Natural killer cell treated with Interleukin-12 subunit alpha and Interleukin-12 subunit beta and Interleukin-15 and Interleukin-18, amount 100 ng/mL, for 72 hours (primary cell): ENCODE results near the gene EMP2. TPM values are rescaled to one million over a fixed set of nuclear protein-coding genes. Genes with fewer than 3 reads are reported as not detected.
"Not testable (repeated sequence)": the region's sequence is repeated elsewhere in the genome, so short reads cannot be mapped to it uniquely, and the experiment has no call there.

Source experiments
- ATAC-seq, 2 donors: fragments of 150-1000 bp; cut with Tn5 transposase in 1 of 2; sonication (Bioruptor Pico), chemical (Tn5 transposase) in 1 of 2; 2 replicates each; pipeline ENCODE4 v1.10.0; 2021
- DNase-seq: peaks from one replicate; pipeline ENCODE4 v3.0.0; 2022; ENCODE audit warnings: low spot score
- H3K27ac Mint-ChIP-seq, 2 donors: 1 replicate in 1 of 2; 2 replicates in 1 of 2; pipeline ENCODE4 v1.8.0; 2022; ENCODE audit warnings: mixed read lengths in 2 of 2, mild to moderate bottlenecking in 1 of 2, moderate library complexity in 1 of 2
- H3K27me3 Mint-ChIP-seq, 2 donors: 1 replicate in 1 of 2; 2 replicates in 1 of 2; pipeline ENCODE4 v1.8.0; 2022; ENCODE audit warnings: mixed read lengths in 2 of 2
- H3K36me3 Mint-ChIP-seq: one replicate; pipeline ENCODE4 v1.8.0; 2022; ENCODE audit warnings: mixed read lengths
- H3K4me1 Mint-ChIP-seq, 2 donors: 1 replicate in 1 of 2; 2 replicates in 1 of 2; pipeline ENCODE4 v1.8.0; 2022; ENCODE audit warnings: low read depth in 2 of 2, mixed read lengths in 2 of 2, mild to moderate bottlenecking in 1 of 2
- H3K4me3 Mint-ChIP-seq: one replicate; pipeline ENCODE4 v1.8.0; 2022; ENCODE audit warnings: mixed read lengths
- H3K9me3 Mint-ChIP-seq: 2 replicates; pipeline ENCODE4 v1.8.0; 2022; ENCODE audit warnings: mixed read lengths
- total RNA-seq, 2 donors: library from RNA; stranded (reverse); gene quantifications; one replicate each; pipeline ENCODE4 v1.2.3, GENCODE V29; 2022

Gene EMP2
- total RNA-seq, 2 donors from 2014 or later, result not detected

DNA sequence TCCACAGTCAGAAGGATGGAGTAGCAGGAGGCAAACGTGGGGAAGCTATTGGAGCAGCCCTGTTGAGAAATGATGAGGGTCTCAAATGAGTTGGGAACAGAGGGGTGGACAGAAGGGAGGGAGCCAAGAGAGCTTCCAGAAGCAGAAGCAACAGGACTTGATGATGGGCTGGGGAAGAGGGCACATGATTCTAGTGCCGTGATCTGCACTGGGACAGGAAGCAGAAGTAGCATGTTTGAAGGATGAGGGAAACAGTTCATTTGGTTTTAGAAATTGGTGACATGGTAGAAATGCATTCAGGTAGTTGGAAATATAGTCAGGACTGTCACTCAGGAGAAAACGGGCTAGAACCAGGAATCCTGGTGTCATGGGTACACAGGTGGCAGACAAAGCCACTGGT, 19.4 kb downstream of the EMP2 start:
- H3K9me3 Mint-ChIP-seq, result no peaks in the 10 kb centered on the region
- ATAC-seq (no peak), DNase-seq (no peak)
- no peak overlapping the region for H3K27ac Mint-ChIP-seq
- peaks cover 14 to 21% of the 10 kb centered on the region in 2 donors for H3K27me3 Mint-ChIP-seq
- peaks cover 0 to 2% of the 10 kb centered on the region in 2 donors for H3K4me1 Mint-ChIP-seq
- H3K4me3 Mint-ChIP-seq, result no peak overlapping the region
- H3K36me3 Mint-ChIP-seq, result no peaks in the 10 kb centered on the region

- not testable (repeated sequence) for H3K4me3 Mint-ChIP-seq, H3K27ac Mint-ChIP-seq, H3K9me3 Mint-ChIP-seq, H3K4me1 Mint-ChIP-seq, DNase-seq, H3K36me3 Mint-ChIP-seq, ATAC-seq
- peaks cover 20 to 24% of the 10 kb centered on the region in 2 donors for H3K27me3 Mint-ChIP-seq
Measured at GRCh38 chr16:10559792-10560191, 20.6 kb downstream of the EMP2 start.

DNA sequence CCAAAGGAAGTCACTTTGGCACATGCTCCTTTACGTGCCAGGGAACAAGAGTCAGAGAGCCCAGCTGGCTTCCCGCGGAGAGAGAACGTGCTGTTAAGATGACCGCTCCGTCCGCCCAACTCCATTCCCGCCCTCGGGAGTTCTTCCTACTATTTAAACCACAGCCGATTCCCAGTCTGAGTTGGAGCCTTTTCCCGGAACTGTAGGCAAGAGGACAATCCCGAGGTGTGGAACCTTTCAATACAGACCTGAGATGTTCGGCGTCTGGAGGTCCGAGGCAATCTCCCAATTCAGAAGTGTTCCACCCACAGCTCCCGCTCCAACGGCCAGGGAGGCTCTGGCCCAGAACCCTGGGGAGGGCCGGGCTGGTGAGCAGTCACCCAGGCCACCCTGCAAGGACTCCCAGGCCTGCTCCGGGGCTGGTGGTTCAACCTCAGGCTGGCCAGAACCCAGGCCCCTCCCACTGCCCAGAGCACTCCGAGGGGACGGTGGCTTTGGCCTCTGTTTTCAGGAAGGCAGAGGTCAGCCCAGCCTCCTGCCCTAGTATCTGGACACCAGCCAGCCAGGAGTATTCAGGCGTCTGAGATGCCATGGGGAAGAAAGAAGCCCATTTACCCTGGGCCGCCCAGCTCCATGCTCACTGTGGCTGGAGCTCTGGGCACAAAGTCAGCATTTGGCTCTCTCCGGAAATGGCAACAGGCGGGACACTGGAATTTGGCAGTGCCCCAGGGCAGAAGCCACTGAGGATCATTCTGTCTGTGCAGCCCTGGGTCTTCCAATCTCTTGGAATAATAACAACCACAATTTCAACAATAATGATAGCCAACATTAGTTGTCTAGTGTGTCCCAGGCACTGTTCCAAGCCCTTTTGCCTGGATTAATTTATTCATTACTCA, 21.4 kb downstream of the EMP2 start:
- Mint-ChIP-seq H3K27me3 (peaks cover 20 to 22% of the 10 kb centered on the region in 2 donors), H3K36me3 (no peaks in the 10 kb centered on the region), H3K4me1 (peaks cover 0 to 2% of the 10 kb centered on the region in 2 donors), H3K4me3 (no peak overlapping the region), H3K9me3 (no peaks in the 10 kb centered on the region), H3K27ac (no peak overlapping the region)
- ATAC-seq (no peak), DNase-seq (no peak)

GRCh38 chr16:10558305-10558704, 22.1 kb downstream of the EMP2 start:
- H3K27ac Mint-ChIP-seq, result no peak overlapping the region
- no peak overlapping the region for H3K4me3 Mint-ChIP-seq
- no peaks in the 10 kb centered on the region for H3K36me3 Mint-ChIP-seq
- ATAC-seq (no peak), DNase-seq (no peak)
- peaks cover 17 to 24% of the 10 kb centered on the region in 2 donors for H3K27me3 Mint-ChIP-seq
- no peaks in the 10 kb centered on the region for H3K9me3 Mint-ChIP-seq
- peaks cover 5 to 6% of the 10 kb centered on the region in 2 donors for H3K4me1 Mint-ChIP-seq

- H3K27ac Mint-ChIP-seq, result no peak overlapping the region
Measured at GRCh38 chr16:10557750-10558149, 22.6 kb downstream of the EMP2 start.

GRCh38 chr16:10556236-10556635, 24.2 kb downstream of the EMP2 start:
- no peaks in the 10 kb centered on the region for H3K36me3 Mint-ChIP-seq
- no peak overlapping the region for H3K27ac Mint-ChIP-seq
- peaks cover 12 to 13% of the 10 kb centered on the region in 2 donors for H3K4me1 Mint-ChIP-seq
- DNase-seq, result no peak
- H3K27me3 Mint-ChIP-seq, result peaks cover 15 to 28% of the 10 kb centered on the region in 2 donors
- no peaks in the 10 kb centered on the region for H3K9me3 Mint-ChIP-seq
- no peak for ATAC-seq
- H3K4me3 Mint-ChIP-seq, result no peak overlapping the region

More at GRCh38 chr16:10557750-10558149, 22.6 kb downstream of the EMP2 start:
- H3K9me3 Mint-ChIP-seq, result no peaks in the 10 kb centered on the region
- ATAC-seq, result no peak
- H3K4me1 Mint-ChIP-seq, result peaks cover 10 to 12% of the 10 kb centered on the region in 2 donors
- no peak for DNase-seq
- H3K36me3 Mint-ChIP-seq, result no peaks in the 10 kb centered on the region
- H3K4me3 Mint-ChIP-seq, result no peak overlapping the region
- peaks cover 17 to 29% of the 10 kb centered on the region in 2 donors for H3K27me3 Mint-ChIP-seq

DNA sequence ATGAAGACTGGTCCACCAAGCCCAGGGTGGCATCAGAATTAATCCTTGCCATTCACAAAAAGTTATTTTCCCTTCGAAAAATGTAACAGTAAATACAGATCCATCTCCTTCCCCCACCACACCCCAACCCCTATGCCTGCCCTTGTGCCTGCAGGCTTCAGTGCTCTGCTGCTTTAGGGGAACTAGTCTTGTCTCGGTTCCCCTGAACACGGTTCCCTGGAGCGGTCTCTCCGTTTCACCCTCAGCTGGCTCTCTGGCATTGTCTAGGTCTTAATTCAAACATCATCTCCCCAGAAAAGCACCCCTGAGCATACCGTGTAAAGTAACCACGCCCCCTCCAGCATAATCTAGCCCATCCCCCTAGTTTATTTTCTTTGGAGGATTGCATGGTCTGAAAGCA, 25.8 kb downstream of the EMP2 start:
- ATAC-seq (no peak), DNase-seq (no peak)
- H3K36me3 Mint-ChIP-seq, result no peaks in the 10 kb centered on the region
- peaks cover 13 to 20% of the 10 kb centered on the region in 2 donors for H3K27me3 Mint-ChIP-seq
- no peak overlapping the region for H3K27ac Mint-ChIP-seq
- peaks cover 12 to 13% of the 10 kb centered on the region in 2 donors for H3K4me1 Mint-ChIP-seq
- H3K9me3 Mint-ChIP-seq, result no peaks in the 10 kb centered on the region
- no peak overlapping the region for H3K4me3 Mint-ChIP-seq

- Mint-ChIP-seq H3K4me1 (peaks cover 12 to 13% of the 10 kb centered on the region in 2 donors), H3K4me3 (peak overlapping the region; percentile 83), H3K27me3 (peaks cover 18 to 26% of the 10 kb centered on the region in 2 donors), H3K27ac (peak overlapping the region; percentile 74 to 79), H3K9me3 (peaks cover 5% of the 10 kb centered on the region), H3K36me3 (no peaks in the 10 kb centered on the region)
- peak; percentile 92 to 94 for ATAC-seq
- DNase-seq, result peak; percentile 75
Measured at GRCh38 chr16:10552998-10553491, 27.4 kb downstream of the EMP2 start.

DNA sequence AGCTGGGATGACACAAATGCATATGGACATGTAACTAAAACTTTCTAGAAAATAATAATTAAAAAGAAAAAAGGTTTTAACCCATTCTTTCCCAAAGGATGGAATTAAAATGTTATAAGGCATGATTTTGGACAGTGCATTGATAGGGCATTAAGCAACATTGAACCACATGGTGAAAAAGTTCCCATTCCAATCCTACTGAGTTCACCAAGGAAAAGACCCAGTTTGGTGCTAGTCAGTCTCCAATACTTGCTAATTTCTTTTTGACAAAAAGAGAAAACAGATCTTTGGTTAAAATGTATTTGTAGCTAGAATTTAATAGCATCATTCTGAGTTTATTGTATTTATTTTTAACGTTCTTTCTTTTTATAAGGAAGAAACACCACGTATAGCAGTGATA, 28.1 kb downstream of the EMP2 start:
- H3K4me1 Mint-ChIP-seq, result peaks cover 12 to 13% of the 10 kb centered on the region in 2 donors
- H3K27me3 Mint-ChIP-seq, result peaks cover 20 to 30% of the 10 kb centered on the region in 2 donors
- ATAC-seq (no peak), DNase-seq (no peak)
- peak overlapping the region in 1 of 2 donors; percentile 79 for H3K27ac Mint-ChIP-seq
- peaks cover 8% of the 10 kb centered on the region for H3K9me3 Mint-ChIP-seq
- no peaks in the 10 kb centered on the region for H3K36me3 Mint-ChIP-seq
- H3K4me3 Mint-ChIP-seq, result no peak overlapping the region

DNA sequence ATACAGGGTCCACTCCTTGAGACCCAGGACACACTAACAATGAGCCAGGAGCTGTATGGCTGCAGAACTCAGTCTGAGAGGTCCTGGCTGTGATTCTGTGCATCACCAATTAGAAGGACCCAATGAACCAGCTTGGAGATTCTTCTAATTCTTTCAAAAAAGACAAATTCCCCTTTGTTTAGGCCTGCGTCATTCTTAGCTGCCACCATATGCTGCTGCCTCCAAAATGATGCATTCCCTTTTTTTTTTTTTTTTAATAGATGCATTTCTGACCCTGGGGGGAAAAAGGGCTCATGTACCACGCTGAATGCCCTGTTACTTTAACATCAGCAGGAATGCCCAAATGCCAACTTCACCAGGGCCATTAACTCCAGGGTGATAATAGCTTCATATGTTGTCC, 28.5 kb downstream of the EMP2 start:
- Mint-ChIP-seq H3K27ac (no peak overlapping the region), H3K36me3 (no peaks in the 10 kb centered on the region), H3K9me3 (peaks cover 9% of the 10 kb centered on the region), H3K27me3 (peaks cover 22 to 32% of the 10 kb centered on the region in 2 donors), H3K4me1 (peaks cover 12 to 13% of the 10 kb centered on the region in 2 donors), H3K4me3 (no peak overlapping the region)
- DNase-seq, result no peak
- ATAC-seq, result no peak

DNA sequence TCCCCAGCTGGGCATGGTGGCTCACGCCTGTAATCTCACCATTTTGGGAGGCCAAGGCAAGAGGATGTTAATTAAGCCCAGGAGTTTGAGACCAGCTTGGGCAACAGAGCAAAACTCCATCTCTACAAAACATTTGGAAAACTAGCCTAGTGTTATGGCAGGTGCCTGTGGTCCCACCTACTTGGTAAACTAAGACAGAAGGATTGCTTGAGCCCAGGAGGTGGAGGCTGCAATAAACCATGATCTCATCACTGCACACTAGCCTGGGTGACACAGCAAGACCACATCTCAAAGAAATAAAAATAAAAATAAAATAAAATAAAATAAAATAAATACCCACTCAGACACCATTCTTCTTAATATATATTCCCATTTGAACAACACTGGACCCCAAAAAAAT, 32.0 kb downstream of the EMP2 start:
- Mint-ChIP-seq H3K27ac (no peak overlapping the region), H3K4me1 (peaks cover 9% of the 10 kb centered on the region in 2 donors), H3K27me3 (peaks cover 15 to 20% of the 10 kb centered on the region in 2 donors), H3K36me3 (no peaks in the 10 kb centered on the region), H3K9me3 (peaks cover 9% of the 10 kb centered on the region), H3K4me3 (no peak overlapping the region)
- DNase-seq, result no peak
- ATAC-seq, result no peak

GRCh38 chr16:10547708-10548107, 32.7 kb downstream of the EMP2 start:
- ATAC-seq (no peak), DNase-seq (no peak)
- Mint-ChIP-seq H3K4me3 (no peak overlapping the region), H3K4me1 (peaks cover 2% of the 10 kb centered on the region in 2 donors), H3K27ac (no peak overlapping the region), H3K36me3 (no peaks in the 10 kb centered on the region), H3K27me3 (peaks cover 13 to 15% of the 10 kb centered on the region in 2 donors), H3K9me3 (peaks cover 9% of the 10 kb centered on the region)

GRCh38 chr16:10543231-10543977, 37.0 kb downstream of the EMP2 start:
- Mint-ChIP-seq H3K36me3 (no peaks in the 10 kb centered on the region), H3K27me3 (peaks cover 4 to 7% of the 10 kb centered on the region in 2 donors), H3K27ac (no peak overlapping the region), H3K4me3 (no peak overlapping the region), H3K9me3 (peaks cover 4% of the 10 kb centered on the region), H3K4me1 (no peaks in the 10 kb centered on the region)
- no peak for DNase-seq
- ATAC-seq, result peak in 1 of 2 donors; percentile 46

DNA sequence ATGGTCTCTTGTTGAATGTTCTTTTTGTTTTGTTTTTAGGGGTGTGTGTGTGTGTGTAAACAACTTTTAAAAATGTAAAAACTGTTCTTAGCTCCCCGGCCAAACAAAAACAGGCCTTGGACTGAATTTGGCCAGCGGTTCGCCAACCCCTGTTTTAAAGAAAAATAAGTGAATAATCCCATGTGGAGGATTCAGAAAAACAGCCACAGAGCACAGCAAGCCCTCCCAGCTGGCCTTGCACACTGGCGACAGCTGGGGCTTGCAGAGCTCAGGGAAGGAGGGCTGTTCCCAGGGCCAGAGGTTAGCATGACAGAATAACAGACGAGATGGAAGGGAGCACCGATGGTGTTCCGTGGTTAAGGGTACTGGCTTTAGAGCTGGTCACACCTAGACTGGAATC, 39.0 kb downstream of the EMP2 start:
- no peak for DNase-seq
- no peak for ATAC-seq

More for the DNA sequence above, 39.0 kb downstream of the EMP2 start:
- Mint-ChIP-seq H3K36me3 (no peaks in the 10 kb centered on the region), H3K27me3 (no peaks in the 10 kb centered on the region), H3K9me3 (no peaks in the 10 kb centered on the region), H3K4me3 (no peak overlapping the region), H3K27ac (no peak overlapping the region), H3K4me1 (peaks cover 0 to 2% of the 10 kb centered on the region in 2 donors)
